Measurements from ENCODE around the gene ADAMTS3.

GRCh38 chr4:72473434-72473900 is 95.6 kb downstream of the ADAMTS3 start:
- TF ChIP-seq CTCF (IDR thresholded peaks at IDR 0.05) (no peak), POLR2A (IDR thresholded peaks at IDR 0.05) (no peak)
